CD4-positive, alpha-beta T cell (primary cell): Measurements from ENCODE around the gene SLC9A8. TPM values are rescaled to one million over a fixed set of nuclear protein-coding genes. Genes with fewer than 3 reads are reported as not detected.
A peak's percentile ranks its signal among the peaks of the same experiment; 100 is the strongest.
"Not testable (repeated sequence)": the region's sequence is repeated elsewhere in the genome, so short reads cannot be mapped to it uniquely, and the experiment has no call there.

Experiments
- ATAC-seq: fragments of 200-7000 bp; cut with Tn5 transposase; one replicate; pipeline ENCODE4 v1.10.0; 2022; ENCODE audit warnings: mild to moderate bottlenecking; ENCODE audit not compliant: poor library complexity
- CTCF ChIA-PET: fragments of 350-600 bp; sonication (Branson Sonifier 250); formaldehyde crosslinking; loops from one replicate; lab custom pipeline; 2021; ENCODE audit warnings: antibody characterized with exemption, inconsistent platforms; lab: Charles Lee
- POLR2A ChIA-PET: fragments of 350-600 bp; sonication (Branson Sonifier 250); formaldehyde crosslinking; loops from one replicate; lab custom pipeline; 2021; ENCODE audit warnings: antibody characterized with exemption, inconsistent platforms; lab: Charles Lee
- DNase-seq, 14 experiments: peaks; one replicate each; pipeline ENCODE4 v3.0.0-alpha.2; 2013 to 2020; ENCODE audit warnings: mixed read lengths in 2 of 14
- H3K27ac ChIP-seq, 2 donors: one replicate each; pipeline versions ENCODE4 v1.5.1 to v1.7.0; 2013; ENCODE audit warnings: low read length in 2 of 2, low read depth in 1 of 2, mild to moderate bottlenecking in 1 of 2
- H3K27me3 ChIP-seq, 2 experiments: 1 replicate in 1 of 2; 2 replicates in 1 of 2; pipeline versions ENCODE4 v1.6.1 to v1.7.0; 2013; ENCODE audit warnings: low read length in 2 of 2, control low read depth in 1 of 2, mild to moderate bottlenecking in 1 of 2, moderate library complexity in 1 of 2; ENCODE audit not compliant: insufficient read depth in 2 of 2, control insufficient read depth in 1 of 2
- H3K36me3 ChIP-seq: one replicate; pipeline ENCODE4 v1.6.1; 2013; ENCODE audit warnings: low read length, control low read depth; ENCODE audit not compliant: insufficient read depth
- H3K4me1 ChIP-seq: one replicate; pipeline ENCODE4 v1.6.1; 2013; ENCODE audit warnings: low read length, control low read depth; ENCODE audit not compliant: insufficient read depth
- H3K4me3 ChIP-seq: one replicate; pipeline ENCODE4 v1.5.1; 2013; ENCODE audit warnings: mild to moderate bottlenecking, low read length, moderate library complexity
- H3K9me3 ChIP-seq, 2 experiments: 1 replicate in 1 of 2; 2 replicates in 1 of 2; pipeline versions ENCODE4 v1.6.1 to v1.7.0; 2013; ENCODE audit warnings: low read length in 2 of 2, mild to moderate bottlenecking in 2 of 2, control low read depth in 1 of 2, moderate library complexity in 1 of 2; ENCODE audit not compliant: control insufficient read depth in 1 of 2, insufficient read depth in 1 of 2
- H3K27ac Mint-ChIP-seq: one replicate; pipeline ENCODE4 v1.8.0; 2020; ENCODE audit warnings: mixed read lengths
- H3K27me3 Mint-ChIP-seq: one replicate; pipeline ENCODE4 v1.8.0; 2021; ENCODE audit warnings: mixed read lengths
- H3K36me3 Mint-ChIP-seq: one replicate; pipeline ENCODE4 v1.8.0; 2021; ENCODE audit warnings: low read depth, mixed read lengths
- H3K4me1 Mint-ChIP-seq: one replicate; pipeline ENCODE4 v1.8.0; 2021; ENCODE audit warnings: low read depth, mixed read lengths
- H3K4me3 Mint-ChIP-seq: one replicate; pipeline ENCODE4 v1.8.0; 2020; ENCODE audit warnings: mild to moderate bottlenecking, mixed read lengths
- H3K9me3 Mint-ChIP-seq: one replicate; pipeline ENCODE4 v1.8.0; 2020; ENCODE audit warnings: mixed read lengths
- CTCF ChIP-seq: fragments of 200-600 bp; IDR thresholded peaks from one replicate; pipeline ENCODE4 v1.8.0; 2022; ENCODE audit warnings: antibody characterized with exemption, mild to moderate bottlenecking
- intact Hi-C, 2 experiments: fragments of 100-400 bp; cut with DNase I in 1 of 2; cut with micrococcal nuclease in 1 of 2; formaldehyde crosslinking; loops; one replicate each; pipeline versions ENCODE4 v1.15.1 to v1.9.0; 2023 to 2025; cut with DNase I, micrococcal nuclease
- total RNA-seq, 174 experiments: library from RNA in 2 of 174; stranded (reverse) in 2 of 174; gene quantifications; one replicate each; pipeline ENCODE4 v1.2.3 and lab custom pipeline; 2021 to 2026

Gene SLC9A8
- total RNA-seq, 2 experiments from 2014 or later: 29.5 to 30.2 TPM

DNA sequence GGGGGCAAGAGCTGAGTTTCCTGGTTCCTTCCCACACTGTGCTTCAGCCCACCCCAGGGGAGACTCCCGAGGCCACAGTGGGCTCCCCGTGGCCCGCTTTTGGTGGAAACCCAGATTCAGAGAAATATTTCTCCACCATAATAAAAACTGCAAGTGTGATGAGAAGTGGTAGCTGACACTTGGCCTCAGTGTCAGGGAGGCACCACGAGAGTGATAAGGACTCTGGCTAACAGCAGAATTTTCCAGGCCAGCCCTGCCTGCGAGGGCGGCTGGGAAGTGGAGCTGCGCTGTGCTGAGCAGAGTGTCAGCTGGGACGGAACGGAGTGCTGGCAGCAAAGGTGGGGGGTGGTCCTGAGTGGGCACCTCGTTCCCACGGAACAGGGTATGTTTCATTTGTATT is 80.2 kb downstream of the SLC9A8 start:
- Histone ChIP-seq H3K9me3 (no peaks in the 10 kb centered on the region), H3K27me3 (no peaks in the 10 kb centered on the region), H3K4me3 (no peak overlapping the region), H3K4me1 (peaks cover 16% of the 10 kb centered on the region), H3K36me3 (peaks cover 10% of the 10 kb centered on the region), H3K27ac (no peak overlapping the region)
- ATAC-seq: no peak
- Mint-ChIP-seq H3K9me3 (no peaks in the 10 kb centered on the region), H3K4me3 (no peak overlapping the region), H3K27me3 (no peaks in the 10 kb centered on the region), H3K36me3 (peaks cover 16% of the 10 kb centered on the region), H3K27ac (peak overlapping the region; percentile 24), H3K4me1 (peaks cover 19% of the 10 kb centered on the region)
- POLR2A ChIA-PET: no interaction called here
- no peak for DNase-seq
- intact Hi-C loops: no loop called here
- CTCF ChIA-PET: no interaction called here
- TF ChIP-seq CTCF: no peak

DNA sequence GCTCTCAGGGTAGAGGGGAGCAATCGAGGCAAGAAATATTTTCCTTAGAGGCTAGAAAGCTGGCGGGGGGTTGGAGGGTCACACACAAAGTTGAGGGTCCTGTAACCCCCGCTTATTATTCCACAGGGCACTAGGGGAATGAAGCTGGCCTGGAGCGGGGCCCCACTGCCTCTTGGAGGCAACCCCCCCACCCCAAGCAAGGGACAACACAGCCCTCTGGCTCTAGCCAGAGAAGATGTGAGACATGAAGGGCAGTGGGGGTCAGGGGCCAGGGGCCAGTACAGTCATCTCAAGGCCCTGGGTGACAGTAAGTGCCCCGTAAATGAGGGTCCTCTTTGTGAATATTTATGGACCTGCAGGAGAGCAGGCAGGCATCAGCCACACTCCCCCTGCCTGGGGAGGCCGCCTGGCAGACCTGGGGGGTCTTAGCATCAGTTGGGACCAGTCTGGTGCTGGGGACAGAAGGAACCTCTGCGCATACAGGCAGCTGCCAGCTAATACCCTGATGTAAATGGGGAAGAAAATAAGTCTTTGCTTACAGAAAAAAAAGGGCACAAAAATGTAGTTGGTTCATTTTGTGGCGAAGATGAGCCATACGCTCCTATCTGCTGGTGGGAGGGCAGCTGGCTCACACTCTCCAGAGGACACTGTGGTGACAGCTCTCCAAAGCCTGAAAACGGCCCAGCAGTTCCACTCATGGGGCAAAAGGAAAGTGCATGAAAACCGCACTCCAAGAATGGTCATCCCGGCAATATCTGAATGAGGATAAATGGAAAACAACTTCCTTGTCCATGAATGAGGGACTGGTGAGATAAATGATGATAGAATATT is 80.8 kb downstream of the SLC9A8 start:
- no peaks in the 10 kb centered on the region for H3K9me3 ChIP-seq
- Mint-ChIP-seq H3K27me3 (no peaks in the 10 kb centered on the region), H3K27ac (peak overlapping the region; percentile 24), H3K9me3 (no peaks in the 10 kb centered on the region), H3K4me1 (peaks cover 18% of the 10 kb centered on the region), H3K4me3 (peak overlapping the region; percentile 55), H3K36me3 (peaks cover 12% of the 10 kb centered on the region)
- DNase-seq (no peak), ATAC-seq (no peak)
- intact Hi-C loops: no loop called here
- H3K4me3 ChIP-seq: peak overlapping the region; percentile 2
- H3K4me1 ChIP-seq: peaks cover 16% of the 10 kb centered on the region
- CTCF ChIA-PET: no interaction called here
- H3K36me3 ChIP-seq: peaks cover 4% of the 10 kb centered on the region
- no peak for TF ChIP-seq CTCF
- no peak overlapping the region for H3K27ac ChIP-seq
- POLR2A ChIA-PET: no interaction called here
- H3K27me3 ChIP-seq: no peaks in the 10 kb centered on the region

GRCh38 chr20:49894073-49894470 is 81.4 kb downstream of the SLC9A8 start:
- ChIA-PET POLR2A (no interaction called here), CTCF (no interaction called here)
- Mint-ChIP-seq H3K4me3 (peak overlapping the region; percentile 55), H3K27me3 (no peaks in the 10 kb centered on the region), H3K36me3 (peaks cover 6% of the 10 kb centered on the region), H3K4me1 (peaks cover 15% of the 10 kb centered on the region), H3K27ac (no peak overlapping the region), H3K9me3 (no peaks in the 10 kb centered on the region)
- Histone ChIP-seq H3K9me3 (no peaks in the 10 kb centered on the region), H3K36me3 (peaks cover 4% of the 10 kb centered on the region), H3K4me3 (peak overlapping the region; percentile 2), H3K27ac (no peak overlapping the region), H3K4me1 (peaks cover 16% of the 10 kb centered on the region), H3K27me3 (no peaks in the 10 kb centered on the region)
- intact Hi-C loops: no loop called here
- no peak for TF ChIP-seq CTCF
- ATAC-seq (no peak), DNase-seq (peak in 1 of 14 experiments; percentile 25)

DNA sequence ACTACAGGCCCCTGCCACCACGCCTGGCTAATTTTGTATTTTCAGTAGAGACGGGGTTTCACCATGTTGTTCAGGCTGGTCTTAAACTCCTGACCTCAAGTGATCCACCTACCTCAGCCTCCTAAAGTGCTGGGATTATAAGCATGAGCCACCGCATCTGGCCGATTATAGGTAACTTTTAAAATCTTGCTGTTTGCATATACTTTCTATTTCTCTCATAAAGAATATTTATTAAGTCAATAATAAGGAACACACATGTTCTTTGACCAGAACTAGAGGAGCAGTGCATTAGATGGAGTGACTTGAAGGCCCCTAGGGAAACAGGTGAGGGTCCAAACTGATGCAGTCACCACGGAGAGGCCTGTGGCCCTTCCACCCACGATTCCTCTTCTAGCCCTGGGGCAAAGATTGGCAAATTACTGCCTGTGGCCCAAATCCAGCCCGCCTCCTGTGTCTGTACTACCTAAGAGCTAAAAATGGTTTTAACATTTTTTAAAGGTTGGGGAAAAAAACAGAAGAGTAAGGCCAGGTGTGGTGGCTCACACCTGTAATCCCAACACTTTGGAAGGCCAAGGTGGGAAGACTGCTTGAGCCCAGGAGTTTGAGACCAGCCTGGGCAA is 83.0 kb downstream of the SLC9A8 start:
- H3K9me3 ChIP-seq, DNase-seq, H3K36me3 ChIP-seq, H3K27ac ChIP-seq, ATAC-seq, H3K4me3 Mint-ChIP-seq, intact Hi-C loops, H3K4me3 ChIP-seq, H3K27ac Mint-ChIP-seq, H3K27me3 ChIP-seq, H3K9me3 Mint-ChIP-seq, H3K36me3 Mint-ChIP-seq, H3K27me3 Mint-ChIP-seq, CTCF ChIA-PET, POLR2A ChIA-PET: not testable (repeated sequence)
- H3K4me1 Mint-ChIP-seq: peaks cover 15% of the 10 kb centered on the region
- H3K4me1 ChIP-seq: peaks cover 16% of the 10 kb centered on the region
